Limb (tissue), 2 donors: ENCODE results near the gene PDCD1LG2.
A peak's percentile ranks its signal among the peaks of the same experiment; 100 is the strongest.

Source experiments
- DNase-seq, 2 donors: peaks; one replicate each; pipeline ENCODE4 v3.0.0-alpha.2; 2016; ENCODE audit errors: extremely low spot score in 2 of 2

PDCD1LG2 gene

DNA sequence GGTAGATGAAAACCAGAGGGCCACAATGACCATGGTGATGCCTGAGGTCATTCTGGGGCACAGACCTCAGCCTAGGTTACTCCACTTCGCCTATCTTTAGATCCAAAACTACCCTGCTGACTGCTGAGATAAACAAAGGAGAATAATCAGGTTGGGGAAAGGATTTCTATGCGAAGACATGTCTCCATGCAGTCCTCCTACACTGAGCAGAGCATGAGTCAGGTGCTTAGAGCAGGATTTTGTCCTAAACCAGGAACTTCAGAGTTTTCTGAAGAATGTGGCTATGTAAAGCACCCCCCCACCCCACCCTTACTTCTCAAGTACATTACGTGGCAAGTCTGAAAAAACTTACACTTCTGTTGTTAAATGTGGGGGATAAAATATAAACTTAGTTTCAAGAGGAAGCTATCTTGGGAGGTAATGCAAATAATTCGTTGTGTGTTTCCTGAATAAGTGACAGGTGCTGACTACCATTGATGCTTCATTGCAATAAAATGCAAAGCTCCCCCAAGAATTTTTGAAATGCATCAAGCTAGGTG lies 19.4 kb downstream of the PDCD1LG2 start:
- DNase-seq: no peak

GRCh38 chr9:5531101-5531882 lies 21.0 kb downstream of the PDCD1LG2 start:
- DNase-seq: no peak

DNA sequence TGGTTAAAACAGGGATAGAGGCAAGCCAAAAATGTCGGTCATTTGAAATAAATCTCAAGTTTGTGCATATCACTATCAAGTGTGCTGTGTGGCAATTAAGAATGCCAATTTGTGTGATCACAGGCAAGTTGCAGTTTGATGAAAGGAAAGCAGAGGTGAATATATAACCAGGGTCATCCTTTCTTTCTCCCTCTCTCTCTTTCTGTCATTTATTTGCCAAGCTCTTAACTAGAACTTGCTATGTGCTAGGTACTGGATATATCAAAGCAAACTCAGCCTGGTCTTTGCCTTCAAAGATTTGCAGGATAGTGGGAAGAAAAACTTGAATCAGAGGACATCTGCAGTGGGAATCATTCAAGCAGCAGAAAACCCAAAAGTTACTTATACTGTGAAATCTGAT lies 22.0 kb downstream of the PDCD1LG2 start:
- no peak for DNase-seq

DNA sequence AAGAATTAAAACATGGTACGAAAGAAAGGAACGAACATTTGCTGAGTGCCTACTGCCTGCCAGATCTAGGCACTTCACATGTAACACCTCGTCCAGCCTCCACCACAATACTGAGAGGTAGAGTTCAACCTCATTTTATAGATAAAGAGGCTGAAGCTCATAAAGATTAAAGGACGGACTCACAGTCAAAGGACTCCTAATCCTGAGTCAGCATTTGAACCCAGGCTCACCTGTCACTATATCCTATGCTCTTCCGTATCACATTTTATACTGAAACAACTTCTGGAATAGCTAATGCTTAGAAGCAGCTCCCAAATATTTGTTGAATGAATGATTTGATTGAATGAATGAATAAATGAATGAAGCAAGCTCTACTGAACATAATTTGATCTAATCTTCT lies 22.5 kb downstream of the PDCD1LG2 start:
- DNase-seq: no peak

- no peak for DNase-seq
These were observed 26.4 kb downstream of the PDCD1LG2 start for GRCh38 chr9:5536684-5537083.

- DNase-seq: no peak
These were observed 33.8 kb downstream of the PDCD1LG2 start for GRCh38 chr9:5543875-5544702.

- DNase-seq: no peak
These were observed 39.6 kb downstream of the PDCD1LG2 start for GRCh38 chr9:5549658-5550650.

GRCh38 chr9:5551368-5552150 lies 41.2 kb downstream of the PDCD1LG2 start:
- no peak for DNase-seq

- no peak for DNase-seq
These were observed 42.0 kb downstream of the PDCD1LG2 start for GRCh38 chr9:5552301-5552700.

- DNase-seq: no peak
These were observed 42.9 kb downstream of the PDCD1LG2 start for GRCh38 chr9:5553211-5553610.

DNA sequence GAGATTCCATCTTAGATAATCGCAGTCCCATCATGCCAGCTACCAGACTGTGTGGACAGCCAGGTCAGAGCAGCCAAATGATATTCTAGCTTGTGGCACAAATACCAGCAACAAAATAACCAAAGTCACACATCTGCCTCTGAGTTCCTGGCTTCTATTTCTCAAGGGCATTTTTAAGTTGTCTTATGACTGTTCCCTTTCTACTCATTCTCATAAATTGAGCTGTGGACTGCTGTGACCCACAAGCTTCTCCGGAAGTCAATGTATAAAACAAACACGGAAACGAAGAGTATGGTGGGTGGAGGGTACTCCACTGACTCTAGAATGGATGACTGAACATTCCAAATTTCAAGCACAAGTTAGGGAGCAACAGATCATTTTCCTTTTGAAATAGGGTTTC lies 43.9 kb downstream of the PDCD1LG2 start:
- DNase-seq: no peak

DNA sequence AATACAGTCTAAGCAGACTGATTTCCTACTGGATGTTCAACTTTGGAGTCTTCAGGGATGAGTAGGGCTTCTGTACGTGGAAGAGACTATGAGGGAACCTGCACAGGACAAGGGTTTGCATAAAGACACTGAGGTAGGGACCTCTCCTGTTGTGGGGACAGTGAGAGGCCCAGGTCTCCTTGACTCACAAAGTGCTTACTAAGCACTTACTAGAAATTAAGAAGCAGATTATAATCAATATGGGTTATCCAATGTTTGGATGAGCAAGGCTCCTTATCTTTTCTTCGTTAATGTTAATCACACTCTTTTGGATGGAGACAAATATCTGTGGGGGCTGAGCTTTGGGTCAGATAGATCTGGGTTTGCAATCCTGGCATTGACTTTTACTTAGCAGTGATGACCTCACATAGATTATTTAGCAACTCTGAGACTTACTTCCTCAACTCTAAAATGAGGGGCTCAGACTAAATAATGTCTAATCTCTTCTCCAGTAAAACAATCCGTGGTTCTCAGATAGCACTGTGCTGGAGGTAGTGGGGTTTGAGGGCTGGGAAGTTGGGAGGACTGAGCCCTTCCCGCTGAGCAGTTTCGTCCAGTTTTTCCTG lies 45.9 kb downstream of the PDCD1LG2 start:
- DNase-seq: no peak

GRCh38 chr9:5557606-5558587 lies 47.6 kb downstream of the PDCD1LG2 start:
- peak; percentile 40 to 75 for DNase-seq

DNA sequence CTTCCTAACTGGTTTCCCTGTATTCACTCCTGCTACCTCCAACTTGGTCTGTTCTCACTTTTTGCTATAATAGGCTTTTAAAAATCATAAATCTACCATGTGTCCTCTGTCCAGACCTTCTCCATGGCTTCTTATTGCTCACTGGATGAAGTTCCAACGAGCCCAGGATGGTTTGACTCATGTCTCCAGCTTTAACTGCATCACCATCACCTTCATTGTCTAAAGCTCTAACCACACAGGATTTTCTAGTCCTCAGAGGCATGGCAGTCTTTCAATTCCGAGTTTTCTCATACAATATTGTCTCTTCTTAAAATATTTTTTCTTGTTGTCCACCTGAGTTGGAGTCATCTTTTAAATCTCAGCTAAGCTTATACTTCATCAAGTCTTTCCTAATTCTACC lies 49.3 kb downstream of the PDCD1LG2 start:
- DNase-seq: no peak

DNA sequence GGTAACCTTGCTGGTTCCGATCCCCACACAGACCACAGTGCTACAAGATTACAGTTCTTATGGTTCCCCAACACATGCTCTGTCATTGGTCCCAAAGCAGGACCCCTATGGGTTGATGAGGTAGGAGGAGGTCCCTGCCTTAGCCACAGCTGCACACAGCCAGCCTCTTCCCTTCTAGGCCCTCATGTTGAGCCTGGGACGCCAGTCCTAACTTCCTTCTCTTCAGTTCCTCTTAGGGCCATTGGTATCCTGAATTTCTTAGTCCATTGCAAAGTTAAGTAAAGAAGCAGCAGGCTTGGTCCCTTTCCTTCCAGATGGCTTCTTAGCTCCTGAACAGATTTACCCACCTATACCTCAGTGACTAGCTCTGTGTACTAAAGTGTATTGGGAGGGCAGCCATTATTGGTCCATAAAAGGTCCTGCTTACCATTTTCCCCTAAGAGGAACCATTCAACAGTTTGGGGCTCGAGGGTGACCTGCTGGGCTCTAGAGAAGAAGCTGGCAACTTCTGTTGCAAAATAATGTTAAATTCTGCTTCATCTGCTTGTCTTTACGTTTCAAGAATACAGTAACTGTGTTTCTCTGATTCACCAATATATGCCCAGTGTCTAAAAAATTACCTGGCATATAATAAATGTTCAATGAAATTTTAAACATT lies 50.2 kb downstream of the PDCD1LG2 start:
- no peak for DNase-seq

DNA sequence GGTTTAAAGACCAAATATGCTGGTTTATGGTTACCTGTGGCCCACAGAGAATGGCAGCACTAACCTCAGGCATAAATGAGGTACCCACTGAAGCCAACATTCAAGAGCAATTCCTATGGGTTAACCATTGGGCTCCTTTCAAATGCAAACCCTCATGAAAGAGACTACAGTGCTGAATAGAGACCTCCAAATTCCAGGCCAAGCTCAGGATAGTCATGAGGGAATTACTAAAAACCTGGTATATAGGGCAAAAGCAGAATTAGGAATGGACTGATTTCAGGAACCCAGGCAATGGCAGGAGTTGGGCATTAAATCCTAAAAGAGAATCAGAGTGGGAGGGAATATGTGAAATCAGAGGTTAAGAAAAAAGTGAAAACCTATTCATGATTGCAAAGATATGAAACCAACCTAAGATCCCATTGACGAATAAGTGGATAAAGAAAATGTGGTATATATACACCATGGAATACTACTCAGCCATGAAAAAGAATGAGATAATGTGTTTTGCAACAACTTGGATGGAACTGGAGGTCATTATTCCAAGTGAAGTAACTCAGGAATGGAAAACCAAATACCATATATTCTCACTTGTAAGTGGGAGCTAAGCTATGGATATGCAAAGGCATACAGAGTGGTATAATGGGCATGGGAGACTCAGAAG lies 51.6 kb downstream of the PDCD1LG2 start:
- DNase-seq: no peak

DNA sequence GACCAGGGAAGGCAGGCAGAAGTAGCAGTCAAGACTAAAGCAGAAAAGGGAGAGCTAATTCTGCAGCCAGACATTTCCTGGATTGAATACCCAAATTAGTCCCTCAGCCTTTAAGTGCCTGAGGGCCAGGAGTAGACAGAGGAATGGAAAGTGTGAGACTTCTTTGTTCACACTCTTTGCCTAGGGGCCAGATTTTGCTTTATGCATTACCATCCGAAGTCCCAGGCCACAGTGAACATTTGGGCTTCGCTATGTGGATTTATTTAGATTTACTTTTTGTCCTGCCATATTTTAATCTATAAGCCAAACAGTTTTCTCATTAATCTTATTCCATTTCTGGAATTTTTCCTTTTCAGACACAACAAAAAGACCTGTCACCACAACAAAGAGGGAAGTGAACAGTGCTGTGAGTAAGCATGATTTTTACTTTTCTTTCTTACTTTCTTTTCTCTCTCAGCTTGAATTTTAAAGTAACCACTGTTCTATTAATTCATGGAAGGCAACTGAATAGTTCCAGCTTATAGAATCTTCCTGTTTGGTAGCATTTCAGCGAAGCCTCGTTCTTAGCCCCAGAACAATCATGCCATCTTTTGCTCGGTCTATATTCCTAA lies 52.6 kb downstream of the PDCD1LG2 start:
- DNase-seq: no peak
